GM08714 (cell line): ENCODE results near the gene ZC3H13.

Experiments used
- H3K4me3 ChIP-seq: fragments of 200-500 bp; sonication (Bioruptor generic); 2 replicates; pipeline ENCODE4 v1.5.1; 2014; ENCODE audit warnings: mild to moderate bottlenecking, low read length, inconsistent platforms
- ZNF274 ChIP-seq: IDR thresholded peaks from 2 replicates; pipeline ENCODE4 v1.6.1; 2012; ENCODE audit warnings: mild to moderate bottlenecking, low read depth, low read length

ZC3H13 gene

GRCh38 chr13:45925151-45925550 is 127.4 kb downstream of the ZC3H13 start:
- no peak overlapping the region for H3K4me3 ChIP-seq
- TF ChIP-seq ZNF274 = no peak

- TF ChIP-seq ZNF274 = no peak
- no peak overlapping the region for H3K4me3 ChIP-seq
Measured at GRCh38 chr13:45921162-45921736, 131.3 kb downstream of the ZC3H13 start.

DNA sequence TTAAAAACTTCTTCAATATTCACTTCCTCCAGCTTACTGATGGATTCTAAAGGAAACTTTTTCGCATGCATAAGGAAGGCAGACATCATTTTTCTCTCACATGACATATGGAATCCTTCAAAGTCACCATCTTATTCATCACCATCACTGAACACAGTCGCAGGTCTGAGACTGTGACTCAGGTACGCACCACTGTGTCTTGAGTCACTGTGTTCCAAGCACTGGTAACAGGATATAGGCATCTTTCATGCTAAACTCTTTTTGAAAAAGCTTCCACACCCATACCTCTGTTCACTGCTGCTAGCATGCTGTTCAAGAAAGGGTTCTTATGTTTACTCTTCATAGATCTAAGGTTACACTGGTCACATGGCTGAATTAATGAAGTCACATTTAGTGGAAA is 133.9 kb downstream of the ZC3H13 start:
- no peak overlapping the region for H3K4me3 ChIP-seq
- no peak for TF ChIP-seq ZNF274

DNA sequence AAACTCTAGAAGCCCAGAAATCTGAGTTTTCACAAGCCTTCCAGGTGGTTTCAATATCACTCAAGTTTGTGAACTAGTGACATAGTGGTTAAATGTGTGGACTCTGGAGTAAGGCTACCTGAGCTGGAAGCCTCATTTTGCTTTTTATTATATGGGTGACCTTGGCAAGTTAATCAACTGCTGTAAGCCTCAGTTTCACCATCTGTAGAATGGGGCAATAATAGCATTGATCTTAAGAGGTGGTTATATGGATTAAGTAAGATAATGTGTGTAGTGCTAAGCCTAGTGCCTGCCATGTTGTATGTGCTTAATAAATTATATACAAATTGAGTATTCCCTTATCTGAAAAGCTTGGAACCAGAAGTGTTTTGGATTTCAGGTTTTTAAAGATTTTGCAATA is 135.5 kb downstream of the ZC3H13 start:
- TF ChIP-seq ZNF274 = no peak
- H3K4me3 ChIP-seq = no peak overlapping the region

GRCh38 chr13:45915686-45916439 is 136.7 kb downstream of the ZC3H13 start:
- TF ChIP-seq ZNF274 = no peak
- no peak overlapping the region for H3K4me3 ChIP-seq

DNA sequence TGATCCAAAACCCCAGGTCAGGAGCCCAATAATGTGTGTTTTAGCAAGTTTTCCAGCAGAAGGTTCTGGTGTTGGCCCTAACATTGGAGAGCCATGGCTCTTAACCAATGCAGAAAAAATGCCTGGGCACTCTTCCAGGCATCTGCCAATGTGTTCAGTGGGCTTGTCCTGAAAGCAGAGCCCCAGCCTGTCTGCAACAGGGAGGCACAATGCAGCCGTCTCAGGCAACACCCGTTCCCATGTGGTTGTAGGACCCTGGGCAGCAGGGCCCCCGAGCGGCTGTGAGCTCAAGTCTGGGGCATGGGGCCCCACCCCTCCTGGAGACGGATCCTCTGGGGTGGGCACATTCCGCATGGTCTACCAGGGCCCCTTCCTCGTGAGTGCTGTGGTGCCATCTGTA is 142.9 kb downstream of the ZC3H13 start:
- no peak for TF ChIP-seq ZNF274
- no peak overlapping the region for H3K4me3 ChIP-seq

GRCh38 chr13:45909089-45909488 is 143.5 kb downstream of the ZC3H13 start:
- no peak for TF ChIP-seq ZNF274
- no peak overlapping the region for H3K4me3 ChIP-seq

DNA sequence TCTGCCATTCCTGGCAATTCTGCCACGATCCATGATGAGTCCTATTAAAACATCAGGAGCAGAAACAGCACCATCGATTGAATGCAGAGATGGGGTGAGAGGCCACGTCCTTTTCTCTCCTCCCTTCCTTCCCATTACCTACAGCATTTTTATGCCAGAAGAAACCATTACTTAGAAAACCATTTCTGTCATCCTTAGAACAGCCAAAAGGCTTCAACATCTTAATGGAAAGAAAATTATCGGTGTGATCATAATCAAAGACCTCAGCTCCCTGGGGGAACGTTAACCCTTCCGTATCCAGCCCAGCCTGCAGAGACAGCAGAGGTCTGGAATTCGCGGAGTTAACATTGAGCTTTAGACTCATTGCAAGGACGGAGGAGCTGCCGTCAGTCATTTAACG is 145.0 kb downstream of the ZC3H13 start:
- TF ChIP-seq ZNF274 = no peak
- no peak overlapping the region for H3K4me3 ChIP-seq
